Measurements from ENCODE around the gene PTCSC3.

Gene PTCSC3

DNA sequence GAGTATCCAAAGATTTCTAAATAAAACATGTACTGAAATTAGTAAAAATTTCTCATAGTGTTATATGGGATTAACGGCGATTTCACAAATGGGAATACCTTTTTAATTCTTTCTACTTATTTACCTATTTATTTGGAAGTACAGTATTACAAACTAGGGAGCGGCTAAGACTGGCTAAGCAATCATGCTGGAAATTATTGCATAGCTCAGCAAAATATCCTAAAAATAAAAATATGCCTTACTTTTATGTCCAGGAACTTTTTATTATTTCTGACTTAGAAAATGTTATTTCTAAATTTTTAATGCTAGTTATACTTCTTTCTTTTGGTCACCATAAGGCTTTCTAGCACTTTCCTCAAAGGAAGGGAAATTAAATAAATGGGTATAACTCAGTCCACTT is 36.5 kb upstream of the PTCSC3 start:
- H3K9me3 ChIP-seq (ENCODE audit: control insufficient read depth, insufficient read depth, low read length), result no peaks in the 10 kb centered on the region
- H3K36me3 ChIP-seq (ENCODE audit: control insufficient read depth, insufficient read depth, low read length), result no peaks in the 10 kb centered on the region
- peaks cover 28% of the 10 kb centered on the region for H3K4me1 ChIP-seq (ENCODE audit: control insufficient read depth, insufficient read depth, low read length)
- no peak overlapping the region for H3K9ac ChIP-seq (ENCODE audit: low read depth, low read length)
- H3K4me3 ChIP-seq (ENCODE audit: low read depth, low read length), result no peak overlapping the region
- no peaks in the 10 kb centered on the region for H3K27me3 ChIP-seq (ENCODE audit: control insufficient read depth, insufficient read depth, low read length)
- H3K27ac ChIP-seq (ENCODE audit: low read depth, low read length), result no peak overlapping the region

- H3K4me1 ChIP-seq (ENCODE audit: control insufficient read depth, insufficient read depth, low read length), result peaks cover 24% of the 10 kb centered on the region
- no peak overlapping the region for H3K9ac ChIP-seq (ENCODE audit: low read depth, low read length)
- H3K27ac ChIP-seq (ENCODE audit: low read depth, low read length), result no peak overlapping the region
- H3K9me3 ChIP-seq (ENCODE audit: control insufficient read depth, insufficient read depth, low read length), result no peaks in the 10 kb centered on the region
- H3K4me3 ChIP-seq (ENCODE audit: low read depth, low read length), result no peak overlapping the region
- H3K27me3 ChIP-seq (ENCODE audit: control insufficient read depth, insufficient read depth, low read length), result no peaks in the 10 kb centered on the region
- H3K36me3 ChIP-seq (ENCODE audit: control insufficient read depth, insufficient read depth, low read length), result no peaks in the 10 kb centered on the region
Measured at GRCh38 chr14:36212577-36212976, 36.1 kb upstream of the PTCSC3 start.

GRCh38 chr14:36208690-36209278 is 32.3 kb upstream of the PTCSC3 start:
- Histone ChIP-seq H3K9me3 (ENCODE audit: control insufficient read depth, insufficient read depth, low read length) (no peaks in the 10 kb centered on the region), H3K4me3 (ENCODE audit: low read depth, low read length) (no peak overlapping the region), H3K4me1 (ENCODE audit: control insufficient read depth, insufficient read depth, low read length) (peaks cover 5% of the 10 kb centered on the region), H3K27ac (ENCODE audit: low read depth, low read length) (no peak overlapping the region), H3K27me3 (ENCODE audit: control insufficient read depth, insufficient read depth, low read length) (no peaks in the 10 kb centered on the region), H3K9ac (ENCODE audit: low read depth, low read length) (no peak overlapping the region), H3K36me3 (ENCODE audit: control insufficient read depth, insufficient read depth, low read length) (no peaks in the 10 kb centered on the region)

DNA sequence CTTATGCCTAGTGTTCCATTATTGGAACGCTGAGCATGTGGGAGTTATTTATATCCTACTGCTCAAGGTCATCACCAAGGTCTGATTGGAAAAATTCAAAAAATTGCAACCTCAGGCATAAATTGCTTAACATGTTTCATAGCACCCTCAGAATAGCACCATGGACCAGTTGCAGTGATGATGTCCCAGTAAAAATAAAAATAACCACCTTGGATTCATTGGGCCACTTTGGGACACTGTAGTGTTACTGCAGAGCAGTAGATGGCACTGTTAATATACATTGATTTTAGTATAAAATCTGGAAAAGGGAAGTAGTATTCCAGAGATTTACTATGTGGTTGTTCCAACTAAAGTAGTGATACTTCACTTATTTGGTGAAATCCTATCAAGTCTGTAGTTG is 31.0 kb upstream of the PTCSC3 start:
- H3K4me1 ChIP-seq (ENCODE audit: control insufficient read depth, insufficient read depth, low read length), result no peaks in the 10 kb centered on the region
- no peaks in the 10 kb centered on the region for H3K36me3 ChIP-seq (ENCODE audit: control insufficient read depth, insufficient read depth, low read length)
- H3K9ac ChIP-seq (ENCODE audit: low read depth, low read length), result no peak overlapping the region
- no peaks in the 10 kb centered on the region for H3K27me3 ChIP-seq (ENCODE audit: control insufficient read depth, insufficient read depth, low read length)
- no peak overlapping the region for H3K27ac ChIP-seq (ENCODE audit: low read depth, low read length)
- H3K9me3 ChIP-seq (ENCODE audit: control insufficient read depth, insufficient read depth, low read length), result no peaks in the 10 kb centered on the region
- H3K4me3 ChIP-seq (ENCODE audit: low read depth, low read length), result no peak overlapping the region

GRCh38 chr14:36204461-36205073 is 28.0 kb upstream of the PTCSC3 start:
- H3K27me3 ChIP-seq (ENCODE audit: control insufficient read depth, insufficient read depth, low read length), result no peaks in the 10 kb centered on the region

DNA sequence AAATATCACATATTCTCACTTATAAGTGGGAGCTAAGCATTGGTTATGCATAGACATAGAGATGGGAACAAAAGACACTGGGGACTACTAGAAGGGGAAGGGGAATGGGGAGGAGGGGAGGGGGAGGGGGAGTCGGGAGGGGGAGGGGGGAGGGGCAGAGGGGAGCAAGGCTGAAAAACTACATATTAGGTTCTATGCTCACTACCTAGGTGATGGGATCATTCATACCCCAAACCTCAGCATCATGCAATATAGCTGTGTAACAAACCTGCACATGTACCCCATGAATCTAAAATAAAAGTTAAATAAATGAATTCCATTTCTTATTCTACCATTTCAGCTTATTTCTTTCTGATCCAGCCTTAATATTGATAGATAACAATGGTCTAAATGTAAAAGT is 21.9 kb upstream of the PTCSC3 start:
- H3K9me3 ChIP-seq (ENCODE audit: control insufficient read depth, insufficient read depth, low read length), result no peaks in the 10 kb centered on the region
- H3K36me3 ChIP-seq (ENCODE audit: control insufficient read depth, insufficient read depth, low read length), result no peaks in the 10 kb centered on the region
- H3K27ac ChIP-seq (ENCODE audit: low read depth, low read length), result no peak overlapping the region
- H3K4me3 ChIP-seq (ENCODE audit: low read depth, low read length), result no peak overlapping the region
- H3K4me1 ChIP-seq (ENCODE audit: control insufficient read depth, insufficient read depth, low read length), result no peaks in the 10 kb centered on the region
- no peak overlapping the region for H3K9ac ChIP-seq (ENCODE audit: low read depth, low read length)
- H3K27me3 ChIP-seq (ENCODE audit: control insufficient read depth, insufficient read depth, low read length), result no peaks in the 10 kb centered on the region

More at GRCh38 chr14:36204461-36205073, 28.0 kb upstream of the PTCSC3 start:
- no peak overlapping the region for H3K27ac ChIP-seq (ENCODE audit: low read depth, low read length)
- H3K9me3 ChIP-seq (ENCODE audit: control insufficient read depth, insufficient read depth, low read length), result no peaks in the 10 kb centered on the region
- no peak overlapping the region for H3K4me3 ChIP-seq (ENCODE audit: low read depth, low read length)
- H3K36me3 ChIP-seq (ENCODE audit: control insufficient read depth, insufficient read depth, low read length), result no peaks in the 10 kb centered on the region
- H3K9ac ChIP-seq (ENCODE audit: low read depth, low read length), result no peak overlapping the region
- no peaks in the 10 kb centered on the region for H3K4me1 ChIP-seq (ENCODE audit: control insufficient read depth, insufficient read depth, low read length)

- H3K27ac ChIP-seq (ENCODE audit: low read depth, low read length), result no peak overlapping the region
- no peaks in the 10 kb centered on the region for H3K9me3 ChIP-seq (ENCODE audit: control insufficient read depth, insufficient read depth, low read length)
- no peaks in the 10 kb centered on the region for H3K36me3 ChIP-seq (ENCODE audit: control insufficient read depth, insufficient read depth, low read length)
- no peak overlapping the region for H3K4me3 ChIP-seq (ENCODE audit: low read depth, low read length)
- H3K9ac ChIP-seq (ENCODE audit: low read depth, low read length), result no peak overlapping the region
- no peaks in the 10 kb centered on the region for H3K27me3 ChIP-seq (ENCODE audit: control insufficient read depth, insufficient read depth, low read length)
- H3K4me1 ChIP-seq (ENCODE audit: control insufficient read depth, insufficient read depth, low read length), result no peaks in the 10 kb centered on the region
Measured at GRCh38 chr14:36194663-36195062, 18.1 kb upstream of the PTCSC3 start.

- no peaks in the 10 kb centered on the region for H3K36me3 ChIP-seq (ENCODE audit: control insufficient read depth, insufficient read depth, low read length)
- no peak overlapping the region for H3K27ac ChIP-seq (ENCODE audit: low read depth, low read length)
- no peaks in the 10 kb centered on the region for H3K27me3 ChIP-seq (ENCODE audit: control insufficient read depth, insufficient read depth, low read length)
- no peaks in the 10 kb centered on the region for H3K4me1 ChIP-seq (ENCODE audit: control insufficient read depth, insufficient read depth, low read length)
- no peak overlapping the region for H3K9ac ChIP-seq (ENCODE audit: low read depth, low read length)
- no peaks in the 10 kb centered on the region for H3K9me3 ChIP-seq (ENCODE audit: control insufficient read depth, insufficient read depth, low read length)
- H3K4me3 ChIP-seq (ENCODE audit: low read depth, low read length), result no peak overlapping the region
Measured at GRCh38 chr14:36192530-36192929, 16.0 kb upstream of the PTCSC3 start.

DNA sequence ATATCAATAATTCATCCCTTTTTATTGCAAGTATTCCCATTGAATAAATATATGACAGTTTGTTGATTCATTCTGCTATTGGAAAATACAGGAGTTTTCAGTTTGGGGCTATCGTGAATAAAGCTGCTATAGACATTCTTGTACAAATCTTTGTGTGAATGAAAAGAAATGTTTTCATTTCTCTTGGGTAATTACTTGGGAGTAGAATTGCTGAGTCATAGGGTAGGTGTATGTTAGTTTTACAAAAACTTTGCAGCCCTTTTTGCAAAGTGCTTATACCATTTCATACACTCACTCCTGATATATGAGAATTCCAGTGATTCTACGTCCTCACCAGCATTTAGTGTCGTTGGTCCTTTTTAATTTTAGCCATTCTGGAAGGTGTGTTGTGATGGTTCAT is 6.9 kb upstream of the PTCSC3 start:
- H3K4me3 ChIP-seq (ENCODE audit: low read depth, low read length), result no peak overlapping the region
- no peak overlapping the region for H3K9ac ChIP-seq (ENCODE audit: low read depth, low read length)
- H3K27me3 ChIP-seq (ENCODE audit: control insufficient read depth, insufficient read depth, low read length), result no peaks in the 10 kb centered on the region
- peaks cover 8% of the 10 kb centered on the region for H3K9me3 ChIP-seq (ENCODE audit: control insufficient read depth, insufficient read depth, low read length)
- H3K4me1 ChIP-seq (ENCODE audit: control insufficient read depth, insufficient read depth, low read length), result no peaks in the 10 kb centered on the region
- no peaks in the 10 kb centered on the region for H3K36me3 ChIP-seq (ENCODE audit: control insufficient read depth, insufficient read depth, low read length)
- no peak overlapping the region for H3K27ac ChIP-seq (ENCODE audit: low read depth, low read length)

GRCh38 chr14:36181417-36181816 is 4.9 kb upstream of the PTCSC3 start:
- H3K4me1 ChIP-seq (ENCODE audit: control insufficient read depth, insufficient read depth, low read length), result no peaks in the 10 kb centered on the region
- peaks cover 8% of the 10 kb centered on the region for H3K9me3 ChIP-seq (ENCODE audit: control insufficient read depth, insufficient read depth, low read length)
- H3K36me3 ChIP-seq (ENCODE audit: control insufficient read depth, insufficient read depth, low read length), result no peaks in the 10 kb centered on the region
- no peak overlapping the region for H3K9ac ChIP-seq (ENCODE audit: low read depth, low read length)
- no peak overlapping the region for H3K27ac ChIP-seq (ENCODE audit: low read depth, low read length)
- no peaks in the 10 kb centered on the region for H3K27me3 ChIP-seq (ENCODE audit: control insufficient read depth, insufficient read depth, low read length)
- no peak overlapping the region for H3K4me3 ChIP-seq (ENCODE audit: low read depth, low read length)

GRCh38 chr14:36177489-36177888 is 967 bp upstream of the PTCSC3 start:
- Histone ChIP-seq H3K36me3 (ENCODE audit: control insufficient read depth, insufficient read depth, low read length) (no peaks in the 10 kb centered on the region), H3K9ac (ENCODE audit: low read depth, low read length) (no peak overlapping the region), H3K27me3 (ENCODE audit: control insufficient read depth, insufficient read depth, low read length) (no peaks in the 10 kb centered on the region), H3K4me1 (ENCODE audit: control insufficient read depth, insufficient read depth, low read length) (no peaks in the 10 kb centered on the region), H3K27ac (ENCODE audit: low read depth, low read length) (no peak overlapping the region), H3K4me3 (ENCODE audit: low read depth, low read length) (no peak overlapping the region), H3K9me3 (ENCODE audit: control insufficient read depth, insufficient read depth, low read length) (no peaks in the 10 kb centered on the region)

Data from HUES48 (cell line).